H1 (cell line): ENCODE measurements around the gene CFD. TPM values are rescaled to one million over a fixed set of nuclear protein-coding genes. Genes with fewer than 3 reads are reported as not detected.

Source experiments
- CHD7 ChIP-seq: fragments of 300-600 bp; sonication (generic); IDR thresholded peaks from 2 replicates; pipeline ENCODE4 v1.7.1; 2012; ENCODE audit warnings: low read length, moderate library complexity, mild to moderate bottlenecking, inconsistent platforms; ENCODE audit not compliant: insufficient replicate concordance
- polyA plus RNA-seq, 7 experiments: library from polyadenylated mRNA; depleted of rRNA in 3 of 7; stranded (reverse) in 5 of 7; unstranded in 2 of 7; fragments of >200 nt in 5 of 7; fragments of 200-250 nt in 2 of 7; gene quantifications; 1 replicate in 5 of 7; 2 replicates in 1 of 7; 4 replicates in 1 of 7; pipeline versions ENCODE4 v1.2.1 to v1.2.3, GENCODE V29; 2011 to 2013; ENCODE audit warnings: missing spikeins in 2 of 7, mixed read lengths in 2 of 7
- total RNA-seq: library from RNA; stranded (reverse); fragmentation: NEBNext Ultra II Directional; extraction: Animal tissue kit (Norgen Biotek cat#: 25700); gene quantifications from 2 replicates; pipeline ENCODE4 v1.2.1, GENCODE V29; 2021

Gene CFD
- total and polyA plus RNA-seq, 2 of the 8 experiments (the other 6 are each of a cell fraction or from before 2014, with no cell fraction given) = 1.7 to 2.8 TPM

DNA sequence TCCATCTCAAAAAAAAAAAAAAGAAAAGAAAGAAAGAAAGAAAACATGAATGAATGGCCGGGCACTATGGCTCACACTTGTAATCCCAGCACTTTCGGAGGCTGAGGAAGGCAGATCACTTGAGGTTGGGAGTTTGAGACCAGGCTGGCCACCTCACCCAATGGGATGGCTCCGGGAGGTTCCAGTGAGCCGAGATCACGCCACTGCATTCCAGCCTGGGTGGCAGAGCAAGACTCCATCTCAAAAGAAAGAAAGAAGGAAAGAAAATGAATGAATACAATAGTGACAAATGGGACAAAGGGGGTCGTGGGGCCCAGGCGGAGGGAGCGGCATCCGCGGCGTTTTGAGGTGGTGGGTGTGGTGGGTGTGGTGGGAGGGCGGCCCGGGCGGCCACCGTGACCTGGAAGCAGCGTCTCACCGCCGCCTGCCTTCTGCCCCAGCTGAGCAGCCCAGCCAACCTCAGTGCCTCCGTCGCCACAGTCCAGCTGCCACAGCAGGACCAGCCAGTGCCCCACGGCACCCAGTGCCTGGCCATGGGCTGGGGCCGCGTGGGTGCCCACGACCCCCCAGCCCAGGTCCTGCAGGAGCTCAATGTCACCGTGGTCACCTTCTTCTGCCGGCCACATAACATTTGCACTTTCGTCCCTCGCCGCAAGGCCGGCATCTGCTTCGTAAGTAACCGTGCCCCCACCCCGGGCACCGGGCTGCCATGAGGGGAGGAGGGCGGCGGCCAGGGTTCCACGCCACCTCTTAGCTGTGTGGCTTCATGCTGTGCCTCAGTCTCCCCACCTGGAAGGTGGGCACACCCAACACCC is 13.6 kb upstream of the CFD start (continued):
- TF ChIP-seq CHD7 = no peak
- TF ChIP-seq, all 59 proteins: peak for 0
